ENCODE data around the gene ATP2A3. TPM values are rescaled to one million over a fixed set of nuclear protein-coding genes. Genes with fewer than 3 reads are reported as not detected.
A peak's percentile ranks its signal among the peaks of the same experiment; 100 is the strongest.

The ATP2A3 gene
- polyA plus RNA-seq, 3 donors, result 6.9 to 46.5 (median 9.5) TPM

DNA sequence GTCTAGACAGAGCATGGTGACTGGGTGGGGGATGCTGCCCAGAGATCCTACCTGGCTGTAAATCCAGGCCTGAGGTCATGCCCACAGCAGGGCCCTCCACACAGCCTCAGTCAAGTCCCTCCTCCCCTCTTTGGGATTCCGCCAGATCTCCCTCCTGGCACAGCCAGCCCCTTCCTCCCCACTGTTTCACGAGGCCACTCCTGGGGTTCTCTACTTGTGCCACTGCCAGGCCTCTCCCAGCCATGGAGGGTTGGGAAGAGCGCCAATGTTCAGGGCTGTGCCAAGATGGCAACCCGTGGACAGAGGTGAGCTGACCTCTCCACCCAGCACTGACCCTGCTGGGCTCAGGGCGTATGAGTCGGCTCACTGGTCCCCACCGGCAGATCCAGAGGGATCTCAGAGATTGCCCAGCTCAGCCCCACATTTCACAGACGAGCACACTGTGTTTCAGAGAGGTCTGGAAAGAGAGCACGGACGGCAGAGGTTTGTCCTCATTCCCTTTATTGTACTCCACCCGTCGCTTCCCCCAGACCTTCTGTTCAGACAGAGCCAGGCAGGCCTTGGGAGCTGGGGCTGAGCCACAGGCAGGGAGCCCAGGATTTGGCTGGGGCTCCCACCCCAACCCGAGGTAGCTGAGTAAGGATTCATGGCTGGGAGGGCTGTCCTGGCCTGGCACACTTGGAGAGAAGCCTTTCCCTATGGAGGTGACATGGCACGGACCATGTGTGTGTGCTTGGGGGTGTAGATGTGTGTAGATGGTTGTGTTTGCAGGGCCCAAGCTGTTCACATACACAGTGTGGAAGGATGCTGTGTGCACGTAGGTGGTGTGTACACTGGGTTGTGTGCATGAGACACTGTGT lies 67.9 kb downstream of the ATP2A3 start:
- Mint-ChIP-seq H3K36me3 (peaks cover 33 to 54% of the 10 kb centered on the region in 2 donors), H3K4me3 (no peak overlapping the region), H3K27ac (peak overlapping the region in 2 of 7 donors; percentile 6 to 57), H3K9me3 (no peaks in the 10 kb centered on the region), H3K4me1 (peaks cover 35% of the 10 kb centered on the region), H3K27me3 (ENCODE audit: low read depth in 3 of 3) (peaks cover 5 to 7% (median 6%) of the 10 kb centered on the region in 3 donors)
- DNase-seq, result no peak
- no peak overlapping the region for H3K9ac ChIP-seq (ENCODE audit: insufficient read depth, low read length, poor library complexity, severe bottlenecking)
- H3K36me3 ChIP-seq (replicated peaks in 1 of 2; ENCODE audit: control insufficient read depth in 1 of 2, insufficient read depth in 2 of 2, low read length in 2 of 2), result peaks cover 30 to 51% of the 10 kb centered on the region in 2 donors
- H3K4me2 ChIP-seq (replicated peaks; ENCODE audit: extremely low read depth, low read length, poor library complexity, severe bottlenecking), result no peak overlapping the region
- 83% methylated on average over 7 of the region's 15 CpGs for WGBS (ENCODE audit: insufficient coverage)
- H3K27ac ChIP-seq (ENCODE audit: low read depth in 1 of 2, low read length in 2 of 2), result no peak overlapping the region
- H3K27me3 ChIP-seq (ENCODE audit: control insufficient read depth in 2 of 2, insufficient read depth in 2 of 2, low read length in 2 of 2), result no peaks in the 10 kb centered on the region
- intact Hi-C loops (cut with micrococcal nuclease), result no loop called here
- H3K4me1 ChIP-seq (ENCODE audit: control insufficient read depth in 1 of 2, insufficient read depth in 2 of 2, low read length in 2 of 2), result peaks cover 38 to 48% of the 10 kb centered on the region in 2 donors
- no peaks in the 10 kb centered on the region for H3K79me2 ChIP-seq (ENCODE audit: insufficient read depth, low read length)
- no peak overlapping the region for H3K4me3 ChIP-seq (replicated peaks in 1 of 3; ENCODE audit: low read depth in 2 of 3, low read length in 3 of 3)
- H4K20me1 ChIP-seq (ENCODE audit: insufficient read depth, low read length), result no peaks in the 10 kb centered on the region
- H3K9me3 ChIP-seq (replicated peaks in 1 of 2; ENCODE audit: control insufficient read depth in 1 of 2, insufficient read depth in 1 of 2, low read length in 2 of 2), result no peaks in the 10 kb centered on the region
- TF ChIP-seq, protein P1, sequence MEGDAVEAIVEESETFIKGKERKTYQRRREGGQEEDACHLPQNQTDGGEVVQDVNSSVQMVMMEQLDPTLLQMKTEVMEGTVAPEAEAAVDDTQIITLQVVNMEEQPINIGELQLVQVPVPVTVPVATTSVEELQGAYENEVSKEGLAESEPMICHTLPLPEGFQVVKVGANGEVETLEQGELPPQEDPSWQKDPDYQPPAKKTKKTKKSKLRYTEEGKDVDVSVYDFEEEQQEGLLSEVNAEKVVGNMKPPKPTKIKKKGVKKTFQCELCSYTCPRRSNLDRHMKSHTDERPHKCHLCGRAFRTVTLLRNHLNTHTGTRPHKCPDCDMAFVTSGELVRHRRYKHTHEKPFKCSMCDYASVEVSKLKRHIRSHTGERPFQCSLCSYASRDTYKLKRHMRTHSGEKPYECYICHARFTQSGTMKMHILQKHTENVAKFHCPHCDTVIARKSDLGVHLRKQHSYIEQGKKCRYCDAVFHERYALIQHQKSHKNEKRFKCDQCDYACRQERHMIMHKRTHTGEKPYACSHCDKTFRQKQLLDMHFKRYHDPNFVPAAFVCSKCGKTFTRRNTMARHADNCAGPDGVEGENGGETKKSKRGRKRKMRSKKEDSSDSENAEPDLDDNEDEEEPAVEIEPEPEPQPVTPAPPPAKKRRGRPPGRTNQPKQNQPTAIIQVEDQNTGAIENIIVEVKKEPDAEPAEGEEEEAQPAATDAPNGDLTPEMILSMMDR (IDR thresholded peaks at IDR 0.05), result no peak
- no peak overlapping the region for H2AFZ ChIP-seq (ENCODE audit: insufficient read depth, low read depth, low read length, poor library complexity, severe bottlenecking)

DNA sequence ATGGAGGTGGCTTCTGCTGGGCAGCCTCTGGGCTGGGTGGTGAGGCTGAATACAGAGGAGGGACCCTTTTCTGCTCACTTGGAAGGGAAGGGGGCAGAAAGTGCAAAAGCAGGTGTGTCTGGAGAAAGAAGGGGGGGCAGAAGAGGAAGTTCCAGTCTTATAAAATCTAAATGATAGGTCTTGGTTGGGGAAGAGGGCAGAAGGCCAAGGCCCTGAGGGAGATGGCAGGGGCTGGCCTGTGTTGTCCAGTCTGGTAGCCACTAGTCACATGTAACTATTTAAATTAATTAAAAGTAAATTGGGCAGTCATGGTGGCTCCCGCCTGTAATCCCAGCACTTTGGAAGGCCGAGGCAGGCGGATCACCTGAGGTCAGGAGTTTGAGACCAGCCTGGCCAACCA lies 68.9 kb downstream of the ATP2A3 start:
- peaks cover 9 to 13% (median 10%) of the 10 kb centered on the region in 3 donors for H3K27me3 Mint-ChIP-seq (ENCODE audit: low read depth in 3 of 3)
- no peak for DNase-seq
- H3K4me3 Mint-ChIP-seq, result no peak overlapping the region
- H2AFZ ChIP-seq (ENCODE audit: insufficient read depth, low read depth, low read length, poor library complexity, severe bottlenecking), result no peak overlapping the region
- intact Hi-C loops (cut with micrococcal nuclease), result no loop called here
- H3K36me3 ChIP-seq (replicated peaks in 1 of 2; ENCODE audit: control insufficient read depth in 1 of 2, insufficient read depth in 2 of 2, low read length in 2 of 2), result peaks cover 29 to 43% of the 10 kb centered on the region in 2 donors
- H3K4me3 ChIP-seq (replicated peaks in 1 of 3; ENCODE audit: low read depth in 2 of 3, low read length in 3 of 3), result peak overlapping the region in 1 of 3 experiments; percentile 15
- H3K27me3 ChIP-seq (ENCODE audit: control insufficient read depth in 2 of 2, insufficient read depth in 2 of 2, low read length in 2 of 2), result no peaks in the 10 kb centered on the region
- peaks cover 47 to 58% of the 10 kb centered on the region in 2 donors for H3K4me1 ChIP-seq (ENCODE audit: control insufficient read depth in 1 of 2, insufficient read depth in 2 of 2, low read length in 2 of 2)
- H3K9ac ChIP-seq (ENCODE audit: insufficient read depth, low read length, poor library complexity, severe bottlenecking), result no peak overlapping the region
- H3K4me2 ChIP-seq (replicated peaks; ENCODE audit: extremely low read depth, low read length, poor library complexity, severe bottlenecking), result peak overlapping the region; percentile 11
- no peaks in the 10 kb centered on the region for H4K20me1 ChIP-seq (ENCODE audit: insufficient read depth, low read length)
- H3K36me3 Mint-ChIP-seq, result peaks cover 36 to 48% of the 10 kb centered on the region in 2 donors
- H3K27ac Mint-ChIP-seq, result peak overlapping the region; percentile 77 to 92 (median 85)
- peak overlapping the region; percentile 31 to 61 for H3K27ac ChIP-seq (ENCODE audit: low read depth in 1 of 2, low read length in 2 of 2)
- no peaks in the 10 kb centered on the region for H3K79me2 ChIP-seq (ENCODE audit: insufficient read depth, low read length)
- H3K9me3 Mint-ChIP-seq, result no peaks in the 10 kb centered on the region
- no peaks in the 10 kb centered on the region for H3K9me3 ChIP-seq (replicated peaks in 1 of 2; ENCODE audit: control insufficient read depth in 1 of 2, insufficient read depth in 1 of 2, low read length in 2 of 2)
- 100% methylated on average over 2 of the region's 3 CpGs for WGBS (ENCODE audit: insufficient coverage)
- peaks cover 45% of the 10 kb centered on the region for H3K4me1 Mint-ChIP-seq
- TF ChIP-seq, protein P1 (IDR thresholded peaks at IDR 0.05), result no peak

Measured in CD14-positive monocyte (primary cell).